Measurements from ENCODE around the gene MRPS9. TPM values are rescaled to one million over a fixed set of nuclear protein-coding genes. Genes with fewer than 3 reads are reported as not detected.

The MRPS9 gene
- total RNA-seq, 1 experiment from 2014 or later: 60.0 TPM

GRCh38 chr2:105072039-105072438 is 34.2 kb downstream of the MRPS9 start:
- Histone ChIP-seq H2AK5ac (ENCODE audit: insufficient read length, low read length) (no peak overlapping the region), H3K18ac (ENCODE audit: insufficient read length, low read depth, low read length) (no peak overlapping the region), H3K79me2 (ENCODE audit: insufficient read depth, low read length) (peaks cover 3% of the 10 kb centered on the region; the same call in 1 of the 2 replicates), H3K23ac (ENCODE audit: insufficient read length, low read depth, low read length) (no peak overlapping the region), H3K79me1 (ENCODE audit: insufficient read depth, low read depth, low read length, poor library complexity, severe bottlenecking) (no peaks in the 10 kb centered on the region), H4K20me1 (ENCODE audit: control insufficient read depth, insufficient read depth, insufficient read length) (no peaks in the 10 kb centered on the region), H2BK15ac (ENCODE audit: low read depth, low read length) (no peak overlapping the region), H3K23me2 (ENCODE audit: insufficient read length, low read depth, low read length, poor library complexity, severe bottlenecking) (no peaks in the 10 kb centered on the region), H3K9ac (ENCODE audit: extremely low read depth, insufficient read length, low read length) (no peak overlapping the region), H3K27me3 (ENCODE audit: insufficient read depth, low read length) (no peaks in the 10 kb centered on the region), H4K5ac (ENCODE audit: insufficient read length, low read depth, low read length) (no peak overlapping the region), H3K4me1 (ENCODE audit: insufficient read depth, low read length) (peaks cover 7% of the 10 kb centered on the region; the same call in 1 of the 2 replicates), H4K91ac (ENCODE audit: insufficient read length, low read depth, low read length) (no peak overlapping the region), H3K14ac (ENCODE audit: insufficient read depth, low read length) (no peak overlapping the region), H2BK20ac (ENCODE audit: low read depth, low read length, poor library complexity, severe bottlenecking) (no peak overlapping the region), H4K8ac (replicated peaks; ENCODE audit: insufficient read length, low read depth, low read length) (no peak overlapping the region), H3T11ph (ENCODE audit: low read length) (no peak overlapping the region), H3K4me2 (ENCODE audit: insufficient read depth, insufficient read length, low read length) (no peak overlapping the region), H2BK5ac (ENCODE audit: insufficient read length, low read length) (no peak overlapping the region), H3K4ac (ENCODE audit: low read depth, low read length) (no peak overlapping the region), H3K27ac (ENCODE audit: insufficient read length, low read depth, low read length) (no peak overlapping the region), H2AFZ (ENCODE audit: low read length) (no peak overlapping the region), H3K56ac (ENCODE audit: insufficient read length, low read depth, low read length) (no peak overlapping the region), H2BK12ac (ENCODE audit: insufficient read length, low read depth, low read length) (no peak overlapping the region), H3K9me3 (ENCODE audit: control insufficient read depth, low read depth, low read length) (no peaks in the 10 kb centered on the region), H2BK120ac (ENCODE audit: low read depth, low read length, poor library complexity, severe bottlenecking) (no peak overlapping the region)
- Mint-ChIP-seq H3K27me3 (ENCODE audit: low read depth) (no peaks in the 10 kb centered on the region), H3K27ac (no peak overlapping the region), H3K36me3 (ENCODE audit: insufficient read depth in 1 of 3, low read depth in 3 of 3) (peaks cover 0 to 13% (median 10%) of the 10 kb centered on the region in 3 experiments; a peak in 5 of 7 replicates), H3K4me1 (peaks cover 25 to 32% of the 10 kb centered on the region in 2 experiments), H3K4me3 (no peak overlapping the region), H3K9me3 (no peaks in the 10 kb centered on the region)
- DNase-seq: no peak
- WGBS (ENCODE audit: extremely low coverage, insufficient read length, low lambda C conversion rate): no CpG with 5 or more reads among the region's 2 CpGs
- no peak for TF ChIP-seq CTCF (conservative IDR thresholded peaks at IDR 0.05)
